NOMO-1 treated with dmso at 0.1 percent for 144 hours (cell line): ENCODE results near the gene EPRS1.
"Not testable (repeated sequence)": the region's sequence is repeated elsewhere in the genome, so short reads cannot be mapped to it uniquely, and the experiment has no call there.

Experiments used
- DNase-seq: peaks from one replicate; lab custom pipeline; 2025; ENCODE audit not compliant: unreplicated experiment; lab: John Stamatoyannopoulos, UW

EPRS1 gene

DNA sequence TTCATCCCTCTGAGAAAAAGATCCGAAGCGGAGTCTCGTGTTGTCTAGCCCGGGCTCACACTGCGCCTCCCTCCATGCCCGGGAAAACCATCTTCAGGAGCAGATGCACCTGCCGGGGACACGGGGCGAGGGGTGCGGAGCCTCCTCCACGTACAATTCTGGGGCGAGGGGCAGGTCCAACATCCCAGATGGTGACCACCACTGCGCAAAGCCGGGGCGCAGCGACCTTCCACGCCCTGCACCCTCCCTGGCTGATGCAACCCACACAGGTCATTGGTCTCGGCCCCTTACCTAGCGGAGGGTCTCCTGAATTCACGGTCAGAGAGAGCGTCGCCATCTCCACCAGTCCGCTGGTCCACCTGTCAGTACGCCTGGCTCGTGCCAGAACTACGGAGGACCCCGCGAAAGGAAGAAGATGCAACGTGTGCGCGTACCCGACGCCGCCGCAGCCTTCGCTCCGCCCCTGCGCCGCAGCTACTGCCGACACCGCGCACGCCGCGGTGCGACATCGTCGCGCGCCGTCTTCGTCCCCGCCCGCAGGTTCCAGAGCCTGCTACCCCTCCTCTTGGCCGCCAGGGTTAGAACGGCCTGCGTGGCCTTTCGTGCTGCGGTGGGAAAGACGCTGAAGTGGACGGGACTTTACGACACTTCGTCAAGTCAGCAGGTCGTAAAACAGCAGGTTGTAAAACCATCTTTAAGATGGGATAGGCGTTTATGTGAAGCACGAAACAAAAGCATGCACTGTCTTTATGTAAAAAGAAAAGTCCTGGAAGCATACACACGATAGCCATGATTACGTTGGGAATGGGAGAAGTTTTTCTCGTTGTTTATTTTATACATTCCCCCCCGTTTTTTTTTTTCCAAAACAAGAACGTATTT lies at the start of gene EPRS1:
EPRS1 (minus strand) TSS at position 454 of the 879 bp plus-strand sequence; CDS start at position 337, 117 bp downstream.
- DNase-seq, result peak; percentile 93

DNA sequence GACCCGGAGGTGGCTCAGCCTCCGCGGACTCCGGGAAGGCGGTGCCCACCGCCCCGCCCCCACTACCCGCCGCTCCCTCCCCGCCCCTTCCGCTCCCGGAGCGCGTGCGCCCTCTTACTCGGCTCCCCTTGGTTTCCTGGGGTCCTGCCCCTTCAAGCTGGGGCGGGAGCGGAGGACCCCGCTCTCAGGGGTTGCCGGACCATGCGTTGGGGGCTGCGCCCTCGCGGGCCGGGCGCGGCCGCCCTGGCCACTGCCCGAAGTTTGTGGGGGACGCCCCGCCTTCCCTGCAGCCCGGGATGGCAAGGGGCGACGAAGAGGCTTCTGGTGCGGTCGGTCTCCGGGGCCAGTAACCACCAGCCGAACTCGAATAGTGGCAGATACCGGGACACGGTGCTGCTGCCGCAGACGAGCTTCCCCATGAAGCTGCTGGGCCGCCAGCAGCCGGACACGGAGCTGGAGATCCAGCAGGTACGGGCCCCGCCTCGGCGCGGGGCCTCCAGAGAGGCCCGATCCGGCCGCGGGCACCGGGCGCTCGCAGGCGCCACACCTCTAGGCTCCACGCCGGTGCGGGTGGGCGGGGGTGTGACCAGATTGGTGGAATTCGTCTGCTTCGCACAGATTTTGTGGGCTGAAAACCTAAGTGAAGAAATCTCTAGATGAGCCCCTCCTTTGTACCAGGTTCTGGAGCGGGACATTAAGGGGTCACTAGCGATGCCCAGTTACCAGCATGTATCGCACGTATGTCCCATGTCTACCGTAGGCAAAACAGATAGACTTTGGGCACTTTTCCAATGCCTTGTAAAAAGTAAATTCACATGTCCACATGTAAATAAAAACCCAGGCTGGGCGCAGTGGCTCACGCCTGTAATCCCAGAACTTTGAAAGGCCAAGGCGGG lies 48.0 kb upstream of the EPRS1 start, which contains the start of gene IARS2:
IARS2 (plus strand) TSS at position 117 of the 896 bp plus-strand sequence; CDS start at position 202, 85 bp downstream.
- DNase-seq, result peak; percentile 74

DNA sequence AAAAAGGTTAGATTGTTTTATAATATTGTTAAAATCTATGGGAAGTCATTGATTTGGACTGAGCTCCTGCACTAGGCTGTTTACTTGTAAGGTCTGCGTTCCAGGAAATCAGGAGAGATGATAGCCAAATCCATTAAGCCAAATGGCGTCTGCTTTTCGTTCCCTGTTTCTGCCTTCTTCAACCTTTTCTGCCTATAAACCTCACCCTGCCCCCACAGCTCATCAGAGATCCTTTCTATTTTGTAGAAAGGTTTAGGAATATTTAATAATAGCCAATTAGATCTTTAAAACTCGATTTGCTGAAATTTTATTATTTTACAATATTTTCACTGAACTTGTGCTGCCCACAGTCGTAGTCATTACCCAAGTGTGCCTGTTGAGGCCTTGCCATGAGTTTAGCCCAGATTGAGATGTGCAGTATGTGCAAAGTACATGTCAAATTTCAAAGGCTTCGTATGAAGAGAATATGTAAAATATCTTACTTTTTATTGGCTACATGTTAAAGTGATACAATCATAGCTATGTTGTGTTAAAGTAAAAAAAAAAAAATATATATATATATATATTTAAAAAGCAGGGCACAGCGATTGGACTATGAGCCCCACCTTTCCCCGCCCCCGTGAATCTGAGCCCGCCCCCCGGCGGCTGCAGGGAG lies 47.2 kb upstream of the EPRS1 start:
- no peak for DNase-seq

DNA sequence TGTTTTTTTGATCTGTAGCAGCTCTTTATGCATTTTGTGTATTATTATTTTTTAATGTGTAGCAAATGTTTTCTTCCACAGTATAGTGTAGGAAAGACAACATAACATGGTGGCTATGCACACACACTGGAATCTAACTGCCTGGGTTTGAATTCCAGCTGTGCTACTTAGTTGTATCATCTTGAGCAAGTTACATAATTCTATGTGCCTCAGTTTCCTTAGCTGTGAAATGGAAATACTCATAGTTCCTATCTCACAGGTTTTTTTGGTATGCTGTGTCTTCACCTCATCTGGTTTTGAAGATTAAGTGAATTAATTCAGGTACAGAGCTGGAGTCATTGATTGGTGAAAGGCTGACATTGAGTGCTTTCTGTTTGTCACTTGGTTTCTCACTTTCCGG lies 46.4 kb upstream of the EPRS1 start:
- no peak for DNase-seq

DNA sequence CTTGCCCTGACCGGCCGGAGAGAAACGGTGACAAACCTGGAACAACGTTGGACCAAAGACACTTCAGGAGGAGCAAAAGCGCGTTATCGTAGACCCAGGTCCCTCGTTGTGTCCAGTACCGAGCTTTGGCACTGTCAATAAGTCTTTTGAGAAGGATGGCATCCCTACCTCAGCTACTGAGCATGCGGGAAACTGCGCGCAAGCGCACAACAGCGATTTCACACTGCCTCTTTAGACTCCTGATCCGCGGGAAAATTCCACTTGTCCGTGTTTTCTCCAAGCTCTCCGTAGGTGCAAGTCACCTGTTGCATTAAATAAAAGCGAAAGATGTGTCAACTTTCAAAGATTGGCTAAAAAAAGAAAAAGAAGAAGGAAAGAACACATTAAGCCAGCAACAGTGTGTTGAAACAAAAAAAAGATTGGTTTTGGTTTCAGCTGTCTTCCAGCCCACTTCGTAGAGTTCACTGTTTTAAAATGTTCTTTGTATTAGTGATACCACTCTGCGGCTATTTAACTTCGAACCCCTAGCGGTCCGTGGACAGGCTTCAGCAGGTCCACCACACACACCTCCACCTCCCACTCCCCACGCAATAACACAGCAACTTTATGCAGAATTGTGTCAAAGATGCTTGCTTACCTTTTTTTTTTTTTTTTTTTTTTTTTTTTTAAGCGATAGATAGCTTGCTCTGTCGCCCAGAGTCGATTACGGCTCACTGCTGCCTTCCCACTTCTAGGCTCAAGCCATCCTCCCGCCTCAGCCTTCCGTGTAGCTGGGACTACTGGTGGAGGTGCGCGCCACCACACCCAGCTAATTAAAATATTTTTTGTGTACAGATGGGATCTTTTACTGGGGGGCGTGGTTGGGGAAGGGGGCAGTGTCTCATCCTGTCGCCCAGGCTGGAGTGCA lies 43.6 kb upstream of the EPRS1 start, which contains the start of gene BPNT1:
BPNT1 (minus strand) TSS at position 139 of the 907 bp plus-strand sequence. CDS start 9,942 bp downstream, outside the sequence.
- DNase-seq, result peak; percentile 84

DNA sequence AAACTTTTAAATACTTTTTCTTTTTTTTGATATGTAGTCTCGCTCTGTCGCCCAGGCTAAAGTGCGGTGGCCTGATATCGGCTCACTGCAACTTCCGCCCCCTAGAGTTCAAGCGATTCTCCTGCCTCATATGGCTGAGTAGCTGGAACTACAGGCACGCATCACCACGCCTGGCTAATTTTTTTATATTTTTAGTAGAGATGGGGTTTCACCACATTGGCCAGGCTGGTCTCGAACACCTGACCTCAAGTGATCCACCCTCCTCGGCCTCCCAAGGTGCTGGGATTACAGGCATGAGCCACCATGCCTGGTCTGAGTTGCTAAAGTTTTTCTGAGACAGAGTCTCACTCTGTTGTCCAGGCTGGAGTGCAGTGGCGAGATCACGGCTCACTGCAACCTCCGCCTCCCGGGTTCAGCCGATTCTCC lies 40.0 kb upstream of the EPRS1 start:
- not testable (repeated sequence) for DNase-seq

DNA sequence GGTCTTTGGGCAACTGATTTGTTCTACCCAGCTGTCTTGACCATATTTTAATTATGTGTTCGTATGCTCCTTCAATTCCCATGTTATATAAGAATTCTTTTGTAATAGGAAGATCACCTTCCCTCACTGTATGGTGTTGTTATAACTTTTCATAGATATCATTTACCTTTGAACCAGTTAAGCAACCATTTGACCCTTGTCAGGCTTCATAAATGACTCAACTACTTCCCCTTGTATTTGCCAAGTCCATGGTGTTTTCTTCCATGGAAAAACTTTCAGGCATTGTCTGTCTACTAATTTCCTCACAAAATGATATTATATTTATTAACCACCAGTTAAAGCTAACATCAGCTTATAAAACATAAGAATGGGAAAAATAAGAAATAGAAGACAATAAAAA lies 38.2 kb upstream of the EPRS1 start:
- DNase-seq, result no peak

DNA sequence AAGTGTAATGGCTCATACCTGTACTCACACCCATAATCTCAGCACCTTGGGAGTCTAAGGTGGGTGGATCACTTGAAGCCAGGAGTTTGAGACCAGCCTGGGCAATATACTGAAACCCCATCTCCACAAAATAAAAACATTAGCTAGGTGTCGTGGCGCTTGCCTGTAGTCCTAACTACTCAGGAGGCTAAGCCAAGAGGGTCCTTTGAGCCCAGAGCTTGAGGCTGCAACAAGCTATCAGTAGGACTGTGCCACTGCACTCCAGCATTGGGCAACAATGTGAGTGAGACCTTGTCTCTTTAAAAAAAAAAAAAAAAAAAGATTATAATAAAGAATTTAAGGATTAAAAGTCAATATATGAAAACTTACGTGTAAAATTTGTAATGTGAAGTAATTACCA lies 31.6 kb upstream of the EPRS1 start:
- no peak for DNase-seq

DNA sequence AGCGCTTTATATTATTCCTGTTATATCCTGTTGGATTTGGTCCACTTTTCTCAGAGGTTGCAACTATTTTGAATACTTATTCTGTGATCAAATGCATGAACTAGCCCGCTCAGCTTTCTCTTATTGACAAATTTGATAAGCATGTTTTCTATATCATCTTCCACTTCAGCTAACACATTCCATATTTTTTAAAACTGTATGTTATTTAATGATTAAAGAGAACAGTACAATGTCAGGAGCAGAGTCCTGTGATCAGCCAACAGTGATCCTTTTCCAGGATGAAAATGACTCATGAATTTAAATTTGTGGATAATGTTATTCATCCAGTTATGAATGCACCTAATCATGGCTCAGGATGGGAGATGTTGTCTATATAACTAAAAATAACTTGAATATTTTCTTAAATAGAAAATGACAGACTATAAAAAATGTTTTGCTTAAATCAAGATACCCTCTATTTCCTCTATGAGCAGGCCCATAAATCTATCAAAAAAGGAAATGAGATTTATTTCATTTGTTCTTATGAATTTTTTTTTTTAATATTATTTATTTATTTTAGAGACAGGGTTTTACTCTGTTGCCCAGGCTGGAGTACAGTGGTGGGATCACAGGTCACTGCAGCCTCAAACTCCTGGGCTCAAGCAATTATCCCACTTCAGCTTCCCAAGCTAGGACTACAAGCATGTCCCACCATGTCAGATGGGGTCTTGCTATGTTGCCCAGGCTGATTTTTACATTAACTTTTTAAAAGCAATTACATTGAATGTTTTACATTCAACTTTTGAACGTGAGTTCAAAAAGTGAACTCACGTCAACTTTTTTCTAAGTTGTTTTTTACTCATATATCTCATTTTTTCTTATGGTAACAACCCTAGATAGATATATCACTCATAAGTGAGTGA lies 30.8 kb upstream of the EPRS1 start:
- DNase-seq, result no peak

DNA sequence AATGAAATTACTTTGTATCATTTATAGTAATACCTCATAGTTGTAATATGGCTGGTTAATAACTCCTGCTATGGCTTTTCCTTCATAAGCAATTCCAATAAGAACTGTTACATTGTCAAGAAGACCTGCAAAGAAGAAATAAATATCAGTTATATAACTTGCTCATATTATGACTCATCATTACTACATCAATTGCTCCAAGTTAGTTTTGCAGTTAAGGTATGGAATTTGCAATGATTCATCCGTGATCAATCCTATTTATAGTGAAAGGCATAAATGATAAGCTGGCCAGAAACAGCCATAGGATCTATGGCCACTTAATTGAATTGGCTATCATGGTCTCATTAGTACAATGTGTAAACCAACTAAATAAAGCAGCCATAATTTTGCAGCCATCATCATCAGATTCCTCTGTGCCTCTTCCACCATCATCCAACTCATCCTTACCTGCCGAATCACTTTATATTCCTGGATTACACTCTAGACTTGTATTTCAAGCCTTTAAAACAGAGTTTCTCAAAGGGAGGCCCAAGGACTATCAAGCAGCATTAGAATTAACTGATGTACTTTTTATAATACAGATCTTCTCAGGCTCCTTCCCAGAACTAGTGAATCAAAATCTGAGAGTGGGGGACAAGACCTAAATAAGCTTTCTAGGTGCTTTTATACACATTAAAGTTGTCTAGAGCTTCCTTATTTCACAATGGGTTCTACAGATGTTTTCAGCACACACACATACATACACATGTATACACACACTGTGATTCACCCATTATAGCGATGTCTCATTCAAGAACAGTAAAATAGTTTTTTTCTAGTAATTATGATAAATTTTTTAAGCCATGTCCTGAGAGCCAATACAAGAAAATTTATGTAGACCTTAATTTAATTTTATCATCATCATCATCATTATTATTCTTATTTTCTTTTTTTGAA lies 21.2 kb upstream of the EPRS1 start:
- DNase-seq, result no peak

DNA sequence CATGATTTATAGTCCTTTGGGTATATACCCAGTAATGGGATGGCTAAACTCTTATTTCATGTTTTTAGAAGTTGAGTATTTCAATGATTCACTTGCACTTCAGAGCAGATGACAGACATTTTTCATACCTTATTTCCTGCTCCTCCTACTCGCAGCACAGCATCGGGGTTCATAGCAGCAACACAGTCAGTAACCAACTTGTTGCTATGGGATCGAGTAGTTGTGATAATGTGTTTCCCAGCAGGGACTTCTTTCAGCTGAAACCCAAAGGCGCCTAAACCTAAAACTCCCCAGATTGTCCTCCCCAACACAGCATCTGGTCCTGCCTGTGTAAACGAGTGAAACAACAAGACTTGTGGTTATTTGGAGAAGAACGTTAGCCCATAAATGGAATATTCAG lies 16.3 kb upstream of the EPRS1 start:
- DNase-seq, result no peak

DNA sequence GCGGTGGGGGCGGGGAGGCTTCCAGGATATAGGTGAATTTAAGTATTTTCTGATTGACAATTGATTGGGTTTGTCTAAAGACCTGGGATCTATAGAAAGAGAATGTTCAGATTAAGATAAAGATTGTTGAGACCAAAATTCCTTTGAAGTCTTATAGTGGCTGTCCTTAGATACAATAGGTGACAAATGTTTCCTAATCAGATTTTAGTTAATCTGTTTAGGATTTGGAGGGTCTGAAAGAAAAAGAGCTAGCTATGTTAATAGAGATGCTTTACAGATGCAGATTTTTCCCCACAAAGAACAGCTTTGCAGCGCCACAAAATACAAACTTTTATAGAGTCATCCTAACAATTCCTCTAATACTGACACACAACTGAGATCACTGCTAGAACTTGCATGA lies 14.6 kb upstream of the EPRS1 start:
- DNase-seq, result no peak

DNA sequence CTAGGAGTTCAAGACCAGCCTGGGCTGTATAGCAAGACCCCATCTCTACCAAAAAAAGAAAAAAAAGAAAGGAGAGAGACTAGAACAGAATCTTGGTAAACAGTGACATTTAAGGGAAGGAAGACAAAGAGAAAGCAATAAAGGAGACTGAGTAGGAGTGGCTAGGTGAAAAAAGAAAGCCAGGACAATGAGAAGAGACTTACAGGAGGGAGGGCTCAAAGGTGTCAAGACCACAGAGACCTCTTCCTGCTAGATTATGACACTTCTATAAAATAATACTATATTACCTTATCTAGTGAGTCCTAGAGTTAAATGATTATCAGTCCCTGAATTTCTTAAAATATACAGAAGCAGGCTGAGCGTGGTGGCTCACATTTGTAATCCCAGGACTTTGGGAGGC lies 10.1 kb upstream of the EPRS1 start:
- DNase-seq, result no peak

DNA sequence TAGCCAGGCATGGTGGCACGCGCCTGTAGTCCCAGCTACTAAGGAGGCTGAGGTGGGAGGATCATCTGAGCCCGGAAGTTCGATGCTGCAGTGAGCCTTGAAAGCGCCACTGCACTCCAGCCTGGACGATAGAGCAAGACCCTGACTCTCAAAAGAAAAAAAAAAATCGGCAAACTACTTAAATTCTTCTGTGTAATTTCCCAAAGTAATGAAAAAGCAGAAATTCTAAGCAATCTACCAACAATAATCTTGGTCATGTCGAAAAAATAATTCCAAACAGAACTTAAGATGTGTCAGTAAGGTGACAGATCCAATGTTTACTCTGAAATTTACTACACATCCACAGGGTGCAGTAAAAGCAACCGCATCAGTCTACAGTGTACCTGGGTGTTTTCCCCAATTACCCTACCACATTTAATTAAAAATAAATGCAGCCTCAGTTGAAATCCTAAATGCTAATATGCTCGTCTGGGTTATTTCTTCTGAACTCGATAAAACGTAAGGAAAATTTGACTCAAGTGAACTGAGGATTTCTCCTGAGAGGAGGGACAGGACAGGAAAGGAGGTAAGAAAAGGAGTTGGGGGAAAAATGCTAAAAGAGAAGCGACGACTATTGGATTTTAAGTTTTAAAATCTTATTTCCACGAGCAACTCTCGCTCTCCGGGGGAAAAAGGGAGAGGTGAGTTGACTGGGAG lies 801 bp downstream of the EPRS1 start:
- DNase-seq, result no peak

DNA sequence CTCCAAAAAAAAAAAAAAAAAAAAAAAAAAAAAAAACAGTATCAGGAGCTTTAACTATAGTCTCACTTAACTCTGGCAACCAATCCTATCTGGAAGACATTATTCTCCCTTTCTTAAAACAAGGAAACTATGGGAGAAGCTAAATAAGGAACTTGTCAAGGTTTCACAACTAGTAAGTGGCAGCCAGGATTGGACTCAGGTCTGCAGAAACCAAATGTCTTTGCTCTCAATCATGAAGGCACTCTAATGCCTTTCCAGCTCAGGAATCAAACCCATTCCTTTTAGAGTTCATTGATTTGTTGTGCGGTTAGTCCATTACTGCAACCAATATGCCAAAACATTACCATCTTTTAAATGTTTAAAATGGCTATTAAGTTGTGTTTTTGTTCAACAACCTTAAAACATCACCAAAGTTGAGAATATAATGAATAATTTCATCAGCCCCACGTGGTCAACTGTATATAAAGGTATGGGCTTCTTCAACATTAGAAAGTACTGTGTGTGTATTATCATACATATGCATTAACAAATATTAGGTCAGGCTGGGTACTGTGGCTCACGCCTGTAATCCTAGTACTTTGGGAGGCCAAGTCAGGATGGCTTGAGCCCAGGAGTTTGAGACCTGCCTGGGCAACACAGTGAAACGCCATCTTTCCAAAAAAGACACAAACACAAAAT lies 1.5 kb downstream of the EPRS1 start:
- DNase-seq, result no peak

DNA sequence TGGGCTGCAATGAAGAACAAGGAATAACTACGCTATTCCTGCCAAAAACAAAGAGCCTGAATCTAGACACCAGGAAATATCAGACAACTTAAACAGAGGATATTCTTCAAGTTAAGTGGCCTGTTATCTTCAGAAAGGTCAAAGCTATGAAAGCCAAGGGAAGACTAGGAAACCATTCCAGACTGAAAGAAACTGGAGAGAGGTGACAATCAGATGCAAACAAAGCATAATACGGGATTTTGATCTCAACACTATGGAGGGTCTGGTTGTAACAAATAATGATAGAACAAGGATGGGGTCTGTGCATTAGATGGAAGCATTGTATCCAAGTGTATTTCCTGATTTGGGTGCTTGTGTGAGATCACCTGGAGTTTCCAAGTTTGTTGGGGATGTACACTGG lies 2.7 kb downstream of the EPRS1 start:
- no peak for DNase-seq
